HuH-7 (cell line): Measurements from ENCODE around the gene SLC35F3.

Experiments
- DNase-seq: peaks from one replicate; pipeline ENCODE4 v3.0.0; 2011; ENCODE audit warnings: low spot score

Gene SLC35F3

DNA sequence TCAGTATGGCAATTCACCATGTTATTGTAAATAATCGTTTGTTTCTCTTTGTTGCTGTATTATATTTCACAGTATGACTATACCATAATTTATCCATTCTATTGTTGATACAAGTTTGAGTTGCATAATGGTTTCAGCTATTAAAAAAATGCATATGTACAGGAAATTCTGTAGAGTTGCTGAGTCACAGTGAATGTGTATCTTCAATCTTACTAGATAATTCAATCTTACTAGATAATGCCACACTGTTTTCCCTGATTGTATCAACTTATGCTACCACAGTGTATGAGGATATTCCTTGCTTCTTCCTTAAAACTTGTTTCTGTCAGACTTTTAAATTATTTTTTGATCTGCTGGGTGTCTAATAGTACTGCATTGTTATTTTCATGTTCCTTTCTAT, 465.3 kb downstream of the SLC35F3 start:
- DNase-seq: no peak

- DNase-seq: no peak
These were observed 466.9 kb downstream of the SLC35F3 start for GRCh38 chr1:234371414-234371813.

DNA sequence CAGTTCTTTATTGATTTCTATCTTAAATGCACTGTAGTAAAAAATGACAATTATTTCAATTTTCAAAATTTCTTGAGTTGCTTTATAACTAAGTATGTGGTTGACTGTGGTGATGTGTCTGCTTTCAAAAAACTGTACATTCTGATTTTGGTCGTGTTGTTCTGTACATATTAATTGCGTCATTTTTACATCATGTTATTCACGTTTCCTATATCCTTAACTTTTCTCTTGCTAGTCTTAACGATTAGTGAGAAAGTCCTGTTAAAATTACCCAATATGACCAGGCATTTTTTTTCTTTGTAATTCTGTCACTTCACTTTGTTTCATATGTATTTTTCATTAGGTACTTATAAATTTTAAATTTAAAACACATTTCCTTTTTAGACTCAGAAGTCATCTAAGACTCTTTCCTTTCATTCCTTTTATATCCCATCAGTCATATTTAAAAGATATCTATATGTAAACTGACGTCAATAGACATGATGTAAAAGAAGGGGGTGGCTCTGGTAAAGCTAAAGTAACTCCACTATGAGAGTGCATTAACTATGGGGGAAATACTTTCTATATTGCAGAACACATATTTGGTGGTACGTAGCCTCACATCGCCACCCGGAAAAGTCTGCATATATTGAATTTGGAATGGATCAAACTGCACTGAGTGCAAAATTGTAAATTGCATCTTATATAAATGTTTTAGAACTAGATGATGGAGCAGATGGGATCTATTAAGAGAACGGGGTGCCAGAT, 467.7 kb downstream of the SLC35F3 start:
- no peak for DNase-seq

GRCh38 chr1:234373064-234373958, 468.8 kb downstream of the SLC35F3 start, which contains the start of gene COA6:
TSS of gene COA6 (plus strand) at chr1:234373456. CDS start at chr1:234373467, 11 bp downstream.
- DNase-seq: peak; percentile 84

DNA sequence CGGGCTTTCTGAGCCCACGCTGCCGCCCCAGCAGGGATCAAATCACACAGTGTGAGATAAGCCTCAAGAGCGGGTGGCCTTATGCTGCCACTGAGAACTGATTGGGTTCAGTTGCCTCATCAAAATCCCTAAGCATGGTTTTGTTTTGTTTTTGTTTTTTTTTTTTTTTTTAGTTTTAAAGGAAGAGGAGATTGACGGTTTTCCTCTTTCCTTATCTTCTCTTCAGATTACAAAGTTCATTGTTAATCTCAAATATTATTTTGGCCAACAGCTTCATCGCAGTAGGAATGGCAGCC, 469.4 kb downstream of the SLC35F3 start:
- DNase-seq: no peak
